ENCODE results near the gene UBQLNL.

- no peak for TF ChIP-seq CTCF (IDR thresholded peaks at IDR 0.05)
- no peak for TF ChIP-seq EP300 (IDR thresholded peaks at IDR 0.05)
- no peak for TF ChIP-seq POLR2AphosphoS5 (IDR thresholded peaks at IDR 0.05)
- TF ChIP-seq POLR2A (IDR thresholded peaks at IDR 0.05) = no peak
These were observed 12.0 kb upstream of the UBQLNL start for GRCh38 chr11:5528495-5528894.
